HT1080 (cell line): ENCODE data around the gene TMCO2. TPM values are rescaled to one million over a fixed set of nuclear protein-coding genes. Genes with fewer than 3 reads are reported as not detected.
"Not testable (repeated sequence)": the region's sequence is repeated elsewhere in the genome, so short reads cannot be mapped to it uniquely, and the experiment has no call there.

Experiments
- DNase-seq: peaks from one replicate; pipeline ENCODE4 v3.0.0-alpha.2; 2015; ENCODE audit warnings: low read depth
- polyA plus RNA-seq, 2 experiments: library from polyadenylated mRNA; depleted of rRNA; stranded (reverse); fragments of >200 nt; gene quantifications; 2 replicates each; pipeline ENCODE4 v1.2.3, GENCODE V29; 2015
- total RNA-seq: library from RNA; depleted of rRNA; stranded (reverse); fragments of >200 nt; shearing (Covaris generic); gene quantifications from 2 replicates; pipeline ENCODE4 v1.2.3, GENCODE V29; 2014; rRNA removed

TMCO2 gene
- total RNA-seq = not detected in 2 replicates
- polyA plus RNA-seq (2015; cell fraction: cytosol; rRNA removed) = not detected in 2 replicates
- not detected in 2 replicates for polyA plus RNA-seq (2015; cell fraction: nucleus; rRNA removed)

DNA sequence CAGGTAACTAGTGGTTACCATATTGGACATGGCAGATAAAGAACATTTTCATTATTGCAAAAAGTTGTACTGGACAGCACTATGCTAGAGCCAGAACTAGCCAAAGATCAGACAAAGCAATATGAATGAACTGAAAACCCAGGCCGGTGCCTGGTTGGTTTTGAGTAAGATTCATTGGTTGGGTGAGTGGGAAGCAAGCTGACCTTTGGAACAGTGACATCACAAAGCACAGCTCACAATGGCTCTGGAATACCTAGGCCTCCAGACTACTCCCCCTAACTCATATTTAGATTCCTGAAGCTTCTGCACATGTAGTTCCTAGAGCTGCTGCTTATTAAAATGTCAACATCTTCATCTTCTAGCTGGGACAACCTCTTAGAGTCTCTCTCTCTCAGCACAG, at the start of gene TMCO2:
Gene TMCO2, plus strand, starts transcription at position 283 of the 400 bp plus-strand sequence. Its CDS starts 57 bp downstream, at position 340.
- no peak for DNase-seq

DNA sequence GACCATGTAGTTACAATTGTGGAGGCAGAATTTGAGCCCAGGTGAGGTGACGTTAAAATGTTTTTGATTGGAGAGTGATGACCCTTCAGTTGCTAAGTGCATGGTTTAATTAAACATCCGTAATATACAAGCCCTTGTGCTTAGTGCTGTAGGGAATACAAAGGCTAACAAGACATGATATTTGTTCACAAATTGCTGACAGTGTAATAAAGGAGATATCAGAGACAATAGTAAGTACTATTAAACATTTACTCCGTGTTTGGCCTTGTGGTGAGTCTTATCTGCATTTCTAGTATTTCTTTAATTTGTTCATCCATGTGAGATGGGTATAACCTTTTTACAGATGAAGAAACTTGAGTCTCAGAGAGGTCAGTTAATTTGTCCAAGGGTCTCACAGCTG, 48.6 kb upstream of the TMCO2 start:
- DNase-seq = no peak

DNA sequence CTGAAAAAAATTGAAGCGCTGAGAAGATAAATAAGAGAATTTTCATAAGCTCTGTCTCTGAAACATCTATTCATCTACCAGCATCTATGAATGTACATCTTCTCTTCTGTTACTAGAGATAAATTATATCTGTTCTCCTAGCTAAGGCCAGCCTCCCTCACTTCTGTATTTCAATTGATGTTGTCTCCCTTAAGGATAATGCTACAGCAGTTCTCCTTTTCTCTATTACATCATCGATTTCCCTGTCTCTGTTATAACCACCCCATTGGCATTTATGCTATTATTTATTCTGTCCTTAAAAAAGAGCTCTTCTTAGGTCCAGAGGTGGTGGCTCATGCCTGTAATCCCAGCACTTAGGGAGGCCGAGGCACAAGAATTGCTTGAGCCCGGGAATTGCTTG, 42.9 kb upstream of the TMCO2 start:
- DNase-seq = no peak

DNA sequence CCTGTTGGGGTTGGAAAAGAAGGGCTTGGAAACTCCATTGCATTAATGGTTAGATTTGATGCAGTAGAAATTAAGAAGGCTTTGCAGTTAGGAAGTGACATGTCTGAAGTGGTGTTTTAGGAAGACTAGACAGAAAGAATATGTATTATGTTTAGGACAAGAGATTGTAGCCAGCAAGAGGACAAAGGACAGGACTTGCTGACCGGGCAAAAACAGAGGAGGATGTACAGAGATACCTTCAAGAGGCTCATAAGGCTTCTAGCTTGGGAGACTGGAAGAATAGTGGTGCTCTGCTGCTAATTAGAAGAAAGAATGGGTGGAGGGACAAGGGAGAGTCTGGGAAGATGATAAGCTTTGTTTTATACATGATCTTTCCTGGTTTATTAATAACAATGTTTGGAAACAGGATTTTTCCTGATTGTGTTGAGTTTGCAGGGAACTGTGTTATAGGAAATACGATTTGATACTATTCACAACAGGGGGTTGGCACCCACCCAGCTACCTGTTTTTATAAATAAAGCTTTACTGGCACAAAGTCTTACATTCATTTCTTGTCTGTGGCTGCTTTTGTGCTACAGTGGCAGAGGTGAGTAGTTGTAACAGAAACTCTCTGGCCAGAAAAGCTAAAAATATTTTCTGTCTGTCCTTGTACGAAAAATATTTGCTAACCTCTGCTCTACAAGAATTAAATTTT, 37.1 kb upstream of the TMCO2 start:
- no peak for DNase-seq

DNA sequence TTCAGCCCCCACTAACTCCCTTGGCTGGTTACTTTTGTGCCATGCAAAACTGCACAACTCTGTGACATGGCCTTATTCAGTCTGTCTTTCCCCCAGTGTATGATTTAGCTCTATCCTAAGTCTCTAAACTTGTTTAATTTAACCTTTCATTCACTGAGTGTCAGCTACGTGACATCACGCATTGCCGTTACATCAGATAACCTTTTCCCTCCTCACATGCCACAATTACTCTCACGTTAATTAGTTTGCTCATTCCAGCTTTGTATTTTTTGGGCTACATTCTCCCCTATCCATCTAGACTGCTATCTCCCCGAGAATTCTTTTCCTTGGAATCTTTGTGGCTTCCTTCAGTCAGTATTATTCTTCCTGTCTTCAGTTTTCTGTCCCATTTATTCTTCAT, 29.4 kb upstream of the TMCO2 start:
- DNase-seq = no peak

DNA sequence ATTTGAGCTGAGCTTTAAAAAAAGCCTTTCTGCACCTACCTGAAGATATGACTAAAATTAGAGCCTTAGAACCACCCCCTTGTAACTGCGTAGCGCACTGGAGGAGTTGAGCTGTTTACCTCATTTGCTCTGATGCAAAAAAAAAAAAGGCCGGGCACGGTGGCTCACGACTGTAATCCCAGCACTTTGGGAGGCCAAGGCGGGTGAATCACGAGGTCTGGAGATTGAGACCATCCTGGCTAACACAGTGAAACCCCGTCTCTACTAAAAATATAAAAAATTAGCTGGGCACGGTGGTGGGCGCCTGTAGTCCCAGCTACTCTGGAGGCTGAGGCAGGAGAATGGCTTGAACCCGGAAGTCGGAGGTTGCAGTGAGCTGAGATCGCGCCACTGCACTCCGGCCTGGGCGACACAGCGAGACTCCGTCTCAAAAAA, 26.2 kb upstream of the TMCO2 start:
- not testable (repeated sequence) for DNase-seq

DNA sequence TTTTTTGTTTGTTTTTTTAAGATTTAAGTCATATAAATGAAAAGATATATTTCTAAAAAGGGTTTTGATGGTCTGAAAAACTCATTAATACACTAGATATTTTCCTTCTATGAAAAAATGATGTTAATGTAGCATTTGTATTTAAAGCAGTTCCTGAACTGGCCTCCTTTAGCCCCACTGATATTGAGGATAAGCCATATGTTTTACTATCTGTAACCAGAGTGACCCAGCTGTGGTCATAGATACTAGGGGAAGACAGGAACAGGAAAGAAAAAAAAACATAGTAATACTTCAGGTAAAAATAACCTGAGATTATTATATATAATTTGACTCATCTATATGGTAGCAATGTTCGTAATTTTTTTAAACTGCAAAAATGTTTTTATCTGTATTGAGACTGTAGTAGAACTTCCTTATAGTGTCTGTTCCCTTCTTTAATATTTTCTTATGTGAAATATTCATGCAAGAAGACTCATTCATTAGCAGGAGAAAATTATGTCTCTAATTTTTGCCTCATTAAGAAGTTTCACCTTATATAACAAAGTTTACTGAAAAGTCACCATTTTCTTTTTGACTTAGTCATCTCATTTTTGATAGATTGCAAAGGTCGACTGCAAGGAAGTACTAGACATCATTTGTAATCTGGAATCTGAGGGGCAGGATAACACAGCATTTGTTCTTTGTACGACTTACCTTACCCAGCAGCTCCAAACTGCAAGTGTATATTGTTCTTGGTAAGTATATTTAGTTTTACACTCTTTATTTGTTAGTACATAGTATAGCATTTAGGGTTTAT, 25.6 kb upstream of the TMCO2 start:
- no peak for DNase-seq

DNA sequence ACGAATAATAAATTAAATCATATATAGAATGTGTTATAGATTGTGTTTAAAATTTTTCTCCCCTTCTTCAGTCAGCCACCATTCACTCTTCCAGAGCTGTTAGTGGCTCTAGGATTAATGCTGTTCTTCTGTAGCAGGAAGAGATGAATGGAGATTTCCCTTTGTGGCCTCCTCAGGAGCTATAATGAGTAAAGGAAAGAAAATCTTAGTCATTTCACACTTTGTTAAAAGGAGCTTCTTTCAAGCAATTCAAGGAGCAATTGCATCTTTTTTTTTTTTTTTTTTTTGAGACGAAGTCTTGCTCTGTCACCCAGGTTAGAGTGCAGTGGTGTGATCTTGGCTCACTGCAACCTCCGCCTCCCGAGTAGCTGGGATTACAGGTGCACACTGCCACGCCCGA, 23.7 kb upstream of the TMCO2 start:
- DNase-seq = no peak

DNA sequence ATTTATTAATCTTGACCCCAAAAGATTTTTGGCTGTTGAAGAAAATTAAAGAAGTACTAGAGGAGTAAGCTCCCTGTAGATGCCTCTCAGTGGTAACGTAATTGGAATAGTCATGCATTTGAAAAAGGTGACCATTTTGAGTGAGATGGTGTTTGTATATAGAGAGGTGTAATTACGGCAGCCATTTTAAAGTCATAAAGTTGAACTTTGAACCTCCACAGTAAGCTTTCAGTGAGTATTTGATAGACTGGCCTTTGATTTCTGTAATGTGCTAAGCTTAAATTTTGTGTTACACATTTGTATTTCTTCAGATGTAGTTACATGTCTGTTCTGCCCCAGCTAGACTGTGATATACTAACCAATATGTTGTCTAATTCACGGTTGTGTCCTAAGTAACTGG, 21.5 kb upstream of the TMCO2 start:
- DNase-seq = no peak

DNA sequence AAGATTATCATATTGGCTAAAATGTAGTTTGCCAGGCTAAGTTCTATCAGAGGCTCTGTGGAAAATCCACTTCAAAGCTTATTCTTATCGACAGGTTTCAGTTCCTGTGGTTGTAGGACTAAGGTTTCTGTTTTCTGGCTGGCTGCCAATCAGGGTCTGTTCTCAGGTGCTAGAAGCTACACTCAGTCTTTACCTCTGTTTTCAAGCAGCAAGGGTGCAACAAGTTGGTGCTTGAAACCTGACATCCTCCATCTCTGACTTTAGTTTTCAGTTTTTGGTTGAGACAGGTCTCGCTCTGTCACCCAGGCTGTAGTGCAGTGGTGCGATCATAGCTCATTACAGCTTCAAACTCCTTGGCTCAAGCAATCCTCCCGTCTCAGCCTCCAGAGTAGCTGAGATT, 15.3 kb upstream of the TMCO2 start:
- DNase-seq = no peak

DNA sequence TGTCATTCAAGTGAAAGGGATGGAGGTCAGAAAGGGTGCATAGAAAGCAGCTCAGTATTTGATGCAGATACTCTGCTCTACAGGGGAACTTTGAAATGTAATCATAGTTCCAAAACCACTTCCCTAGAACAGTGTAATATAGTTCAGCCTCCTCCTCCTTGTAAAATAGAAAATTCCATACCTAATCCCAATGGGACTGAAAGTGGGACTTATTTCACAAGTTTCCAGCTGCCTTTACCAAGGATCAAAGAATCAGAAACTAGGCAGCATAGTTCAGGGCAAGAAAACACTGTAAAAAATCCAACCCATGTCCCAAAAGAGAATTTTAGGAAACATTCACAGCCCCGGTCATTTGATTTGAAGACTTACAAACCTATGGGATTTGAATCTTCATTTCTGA, 8.1 kb upstream of the TMCO2 start:
- no peak for DNase-seq

DNA sequence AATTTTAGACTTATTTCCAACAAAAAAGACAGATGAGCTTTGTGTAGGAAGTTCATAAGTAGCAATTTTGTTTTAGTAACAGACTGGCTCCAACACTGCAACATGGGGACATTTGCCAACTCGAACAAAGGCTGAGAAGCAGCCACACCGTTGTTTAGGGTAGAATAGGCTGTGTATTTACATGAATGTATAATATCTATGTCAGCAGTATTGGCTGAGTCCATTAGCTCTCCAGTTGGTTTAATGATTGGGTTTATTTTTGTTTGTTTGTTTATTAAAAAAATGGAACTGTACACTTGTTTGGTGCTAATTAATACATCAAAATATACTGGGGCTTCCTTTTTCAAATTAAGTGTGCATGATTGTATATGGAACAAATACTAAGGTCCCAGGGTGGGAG, 7.3 kb upstream of the TMCO2 start:
- DNase-seq = no peak

DNA sequence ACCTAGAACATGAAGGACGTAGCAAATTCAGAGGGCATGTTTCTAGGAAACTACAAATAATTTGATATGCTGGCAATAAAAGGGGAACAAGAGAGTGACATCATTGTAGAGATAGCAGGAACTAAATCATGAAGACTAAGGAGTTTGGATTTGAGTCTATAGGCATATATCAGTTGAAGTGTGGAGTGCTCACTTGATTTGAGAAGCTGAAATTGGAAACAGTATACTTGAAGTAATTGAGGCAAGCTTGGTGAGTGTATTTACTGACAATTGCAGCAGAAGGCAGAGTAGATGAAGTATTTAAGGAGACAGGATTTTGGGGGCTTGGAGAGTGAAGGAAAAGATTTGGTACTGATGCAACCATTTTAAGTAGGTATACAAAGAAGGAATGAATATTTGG, 6.4 kb upstream of the TMCO2 start:
- no peak for DNase-seq

DNA sequence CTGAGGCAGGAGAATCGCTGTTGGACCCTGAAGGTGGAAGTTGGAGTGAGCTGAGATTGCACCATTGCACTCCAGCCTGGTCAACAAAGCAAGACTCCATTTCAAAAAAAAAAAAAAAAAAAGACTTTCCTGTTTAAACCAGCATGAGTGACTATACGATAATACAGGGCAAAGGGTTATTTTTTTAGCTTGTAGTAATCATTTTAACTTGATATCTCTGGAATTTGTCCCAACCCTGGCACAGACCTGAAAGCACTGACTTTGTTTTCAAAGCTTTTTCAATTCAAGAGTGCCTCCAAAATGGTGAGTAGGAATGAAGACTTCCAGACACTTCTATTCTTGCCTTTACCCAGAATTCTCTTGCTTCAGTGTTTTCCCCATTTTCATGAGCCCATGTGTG, 4.4 kb upstream of the TMCO2 start:
- DNase-seq = no peak

DNA sequence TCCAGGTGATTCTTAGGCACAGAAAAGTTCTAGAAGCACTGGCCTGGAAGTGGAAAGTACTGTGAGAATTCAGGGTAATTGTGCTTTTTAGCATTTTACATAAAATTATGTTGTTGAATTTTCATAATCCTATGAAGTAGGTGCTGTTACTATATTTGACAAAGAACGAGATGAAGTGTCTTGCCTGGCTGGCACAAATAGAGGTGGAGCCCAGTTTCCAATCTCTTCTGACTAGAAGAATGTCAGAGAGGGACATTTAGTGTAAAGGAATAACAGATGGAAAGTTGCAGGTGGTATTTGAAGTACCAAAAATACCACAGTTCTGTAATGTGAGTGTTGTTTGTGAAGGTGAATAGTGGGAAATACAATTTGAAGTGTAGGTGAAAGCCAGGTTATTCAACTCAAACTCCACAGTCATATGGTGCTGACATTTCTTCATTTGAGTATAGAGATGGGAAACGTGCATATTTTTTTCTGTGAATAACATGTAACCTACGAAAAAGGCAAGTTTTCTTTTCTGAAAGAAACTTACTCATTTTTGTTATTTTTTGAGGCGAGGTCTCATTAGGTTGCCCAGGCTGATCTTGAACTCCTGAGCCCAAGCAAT, 3.5 kb upstream of the TMCO2 start:
- DNase-seq = no peak

DNA sequence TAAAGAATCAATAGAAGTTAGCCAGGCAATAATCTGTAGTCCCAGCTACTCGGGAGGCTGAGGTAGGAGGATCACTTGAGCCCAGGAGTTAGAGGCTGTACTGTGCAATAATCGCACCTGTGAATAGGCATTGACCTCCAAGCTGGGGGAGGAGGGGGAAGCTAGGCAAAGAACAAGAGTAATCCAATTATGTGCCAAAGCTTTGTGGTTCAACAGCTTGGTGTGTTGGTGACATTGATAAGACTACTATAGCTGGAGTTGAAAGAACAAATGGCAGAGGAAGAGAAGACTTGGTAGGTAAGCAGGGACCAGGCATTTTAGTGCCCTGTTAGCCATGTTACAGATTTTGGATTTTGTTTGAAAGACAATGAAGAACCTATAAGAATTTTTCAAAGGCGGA, 2.1 kb upstream of the TMCO2 start:
- DNase-seq = no peak

DNA sequence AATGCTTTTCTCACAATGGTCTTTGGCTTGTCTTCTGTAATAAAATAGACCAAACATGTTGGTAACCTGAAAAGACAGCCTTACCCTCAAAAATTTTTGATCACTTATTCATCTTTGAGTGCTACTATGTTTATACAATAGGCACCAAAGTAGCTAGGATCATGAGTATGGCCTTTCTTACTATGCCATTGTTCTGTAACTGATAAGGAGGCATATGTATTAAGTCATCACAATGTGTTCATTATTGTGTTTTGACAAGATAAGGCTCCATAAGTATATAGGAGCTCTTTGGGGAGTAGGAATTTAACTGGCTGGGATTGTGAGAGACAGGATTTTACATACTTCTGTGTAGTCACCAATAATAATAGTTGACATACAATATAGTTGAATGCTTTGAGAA, 675 bp downstream of the TMCO2 start:
- no peak for DNase-seq

DNA sequence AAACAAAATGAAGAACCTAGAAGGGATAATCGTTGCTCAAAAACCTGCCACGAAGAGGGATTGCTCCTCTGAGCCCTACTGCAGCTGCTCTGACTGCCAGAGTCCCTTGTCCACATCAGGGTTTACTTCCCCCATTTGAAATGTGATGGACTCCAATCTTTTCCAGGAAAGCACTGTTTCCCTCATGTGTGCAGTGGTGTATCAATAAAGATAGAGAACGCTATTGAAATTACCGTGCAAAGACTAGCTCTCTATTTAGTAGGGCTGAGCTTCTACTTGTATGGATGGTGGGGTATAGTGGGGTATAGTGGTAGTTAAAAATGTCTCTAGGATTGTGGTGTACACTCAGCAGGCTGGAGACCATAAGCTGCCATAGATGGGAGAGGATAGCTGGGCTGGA, 3.7 kb downstream of the TMCO2 start:
- no peak for DNase-seq

DNA sequence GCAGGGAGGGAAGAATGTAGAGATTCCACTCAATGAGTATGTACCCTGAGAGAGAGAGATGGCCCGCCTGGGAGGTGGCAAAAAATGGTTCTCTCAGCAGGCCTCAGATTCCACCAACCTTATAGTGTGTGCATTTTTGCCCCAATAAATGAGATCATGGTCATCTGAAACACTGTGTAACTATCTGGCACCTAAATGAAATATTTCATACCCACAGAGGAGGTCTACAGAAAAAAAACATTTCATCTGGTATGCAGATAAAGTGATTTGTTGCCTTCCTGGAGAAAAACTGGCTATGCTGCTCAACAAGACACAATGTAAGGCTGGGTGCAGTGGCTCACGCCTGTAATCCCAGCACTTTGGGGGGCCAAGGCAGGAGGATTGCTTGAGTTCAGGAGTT, 4.9 kb downstream of the TMCO2 start:
- no peak for DNase-seq

DNA sequence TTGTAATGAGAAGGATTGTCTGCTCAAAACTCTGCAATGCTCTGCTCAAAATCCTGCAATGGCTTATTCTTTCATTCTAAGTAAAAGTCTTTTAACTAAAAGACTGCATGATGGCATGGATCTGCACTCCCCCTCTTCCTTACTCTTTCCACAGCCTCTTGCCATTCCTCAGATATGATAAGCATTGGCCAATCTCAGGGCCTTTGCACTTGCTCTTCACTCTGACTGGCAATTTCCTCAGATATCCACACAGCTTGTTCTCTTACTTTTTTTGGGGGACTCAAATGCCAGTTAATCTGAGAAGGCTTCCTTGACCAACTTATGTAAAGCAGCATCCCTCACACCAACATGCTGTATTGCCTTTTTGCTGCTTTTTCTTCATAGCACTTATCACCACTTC, 7.5 kb downstream of the TMCO2 start:
- DNase-seq = no peak

DNA sequence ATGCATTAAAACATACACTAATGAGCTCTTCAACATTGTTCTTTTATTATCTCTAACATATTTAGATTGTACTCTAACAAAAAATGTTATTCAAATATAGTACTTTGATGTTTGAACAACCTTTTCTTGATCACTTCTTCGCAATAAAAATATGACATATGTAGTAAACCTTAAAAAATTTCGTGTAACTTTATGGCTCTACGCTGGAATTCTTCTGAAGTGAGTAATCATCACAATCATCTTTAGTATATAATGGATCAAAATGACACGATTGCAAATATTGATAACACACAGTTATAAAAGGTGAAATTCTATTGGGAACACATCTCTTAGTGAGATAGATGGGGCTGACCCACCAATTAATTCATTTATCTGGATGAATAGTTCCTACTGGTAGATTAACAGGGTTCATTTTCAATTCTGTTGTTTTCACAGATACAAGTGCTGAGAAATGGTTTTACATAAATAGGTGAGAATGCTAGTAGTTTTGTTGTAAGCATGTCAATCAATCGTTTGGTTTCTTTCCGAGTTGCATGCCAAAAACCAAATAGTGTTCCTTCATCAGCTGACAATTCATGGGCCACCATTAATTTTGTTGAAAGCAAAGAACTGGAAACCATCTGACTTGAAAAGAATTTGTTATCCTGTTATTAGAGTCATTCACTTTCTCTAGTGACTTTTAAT, 8.8 kb downstream of the TMCO2 start:
- no peak for DNase-seq

DNA sequence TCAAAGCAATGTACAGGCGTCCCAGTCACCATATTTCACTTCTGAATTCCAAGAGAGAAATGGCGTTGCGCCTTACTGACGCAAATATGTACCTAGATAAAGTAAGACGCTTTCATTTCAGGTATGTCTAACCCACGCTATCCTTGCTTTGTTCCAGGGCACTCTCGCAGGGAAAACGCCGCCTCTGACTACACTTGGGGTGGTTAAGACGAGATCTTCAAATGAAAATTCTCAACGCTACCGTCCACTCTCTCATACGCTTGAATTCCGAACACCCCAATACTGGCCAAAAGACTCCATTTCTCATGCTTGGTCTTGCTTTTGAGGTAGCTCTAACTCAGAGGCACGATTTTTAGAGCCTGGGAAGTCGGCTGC, 9.6 kb downstream of the TMCO2 start:
- no peak for DNase-seq
